HL-60 (cell line): ENCODE data around the gene KCNJ12.
"Not testable (repeated sequence)": the region's sequence is repeated elsewhere in the genome, so short reads cannot be mapped to it uniquely, and the experiment has no call there.

ENCODE experiments used
- CTCF ChIP-seq: IDR thresholded peaks from one replicate; pipeline ENCODE4 v1.5.1; 2011; ENCODE audit warnings: low read length, control low read depth, inconsistent platforms; ENCODE audit not compliant: insufficient read depth
- GABPA ChIP-seq: IDR thresholded peaks from 2 replicates; pipeline ENCODE4 v1.6.1; 2012; ENCODE audit warnings: low read depth
- REST ChIP-seq: IDR thresholded peaks from 2 replicates; pipeline ENCODE4 v1.6.1; 2012; ENCODE audit warnings: low read depth; ENCODE audit not compliant: insufficient replicate concordance
- SPI1 ChIP-seq: IDR thresholded peaks from 2 replicates; pipeline ENCODE4 v1.6.1; 2012; ENCODE audit warnings: low read depth, mild to moderate bottlenecking, borderline replicate concordance

GRCh38 chr17:21409388-21409787, 33.2 kb downstream of the KCNJ12 start:
- not testable (repeated sequence) for TF ChIP-seq CTCF, GABPA, REST, SPI1
